Measurements from ENCODE around the gene RPGRIP1L.

RPGRIP1L gene

DNA sequence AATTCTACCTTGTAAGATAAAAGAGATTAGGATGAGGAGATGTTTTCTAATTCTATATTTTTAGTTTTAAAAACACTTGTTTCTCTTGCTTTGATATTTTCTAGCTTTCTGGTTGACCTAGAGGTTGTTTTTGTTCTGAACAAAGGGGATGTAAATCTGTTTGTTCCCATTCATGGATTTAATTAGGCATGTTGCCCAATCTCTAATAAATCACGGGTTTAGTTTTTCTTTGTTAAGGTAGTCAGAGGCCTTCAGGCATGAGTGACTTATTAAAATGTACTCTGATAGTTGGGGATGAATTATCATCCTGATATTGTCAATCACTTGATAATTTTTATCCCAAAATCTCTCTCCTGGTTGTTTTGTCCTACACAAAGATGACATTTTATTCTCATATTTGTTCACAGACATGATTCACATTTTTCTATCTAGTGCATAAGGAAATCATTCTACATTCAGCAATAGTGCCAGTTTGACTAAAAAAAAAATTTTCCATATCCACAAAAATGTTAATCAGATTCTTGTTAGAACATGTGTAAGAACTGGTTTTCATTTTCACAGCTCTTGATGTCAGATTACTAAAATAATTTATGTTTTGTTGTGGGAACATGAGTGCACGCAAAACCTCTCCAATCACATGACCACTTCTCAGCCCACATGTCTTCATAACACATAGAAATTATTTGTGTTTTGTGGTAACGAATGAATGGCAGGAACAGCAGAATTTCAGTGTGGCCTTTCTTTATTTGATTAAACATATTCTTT, 105.0 kb downstream of the RPGRIP1L start:
- no peak overlapping the region for H3K27ac Mint-ChIP-seq
- no peaks in the 10 kb centered on the region for H3K36me3 Mint-ChIP-seq (ENCODE audit: low read depth)
- no peaks in the 10 kb centered on the region for H3K4me1 Mint-ChIP-seq (ENCODE audit: low read depth)
- H3K9me3 Mint-ChIP-seq = no peaks in the 10 kb centered on the region
- H3K4me3 Mint-ChIP-seq = no peak overlapping the region
- no peak for DNase-seq (ENCODE audit: low spot score)
- H3K27me3 Mint-ChIP-seq (ENCODE audit: low read depth) = no peaks in the 10 kb centered on the region

DNA sequence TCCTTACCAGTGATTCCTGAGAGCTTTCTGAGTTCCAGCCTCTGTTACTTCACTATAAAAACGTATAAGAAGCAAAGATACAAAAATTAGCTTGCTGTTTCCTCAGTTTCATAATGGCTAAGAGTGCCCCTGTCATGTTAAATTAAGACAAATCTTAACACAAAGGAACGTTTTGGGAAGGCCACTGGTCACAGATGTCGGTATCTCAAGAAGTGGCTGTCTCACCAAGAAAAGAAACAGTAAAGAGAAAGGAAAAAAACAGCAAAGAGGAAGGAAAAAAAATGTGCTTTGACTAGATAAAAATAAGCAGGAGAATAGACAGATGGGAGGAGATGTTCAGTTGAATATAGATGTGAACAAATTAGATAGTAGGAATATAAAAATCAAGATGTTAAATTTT, 105.9 kb downstream of the RPGRIP1L start:
- Mint-ChIP-seq H3K4me1 (ENCODE audit: low read depth) (no peaks in the 10 kb centered on the region), H3K27me3 (ENCODE audit: low read depth) (no peaks in the 10 kb centered on the region), H3K36me3 (ENCODE audit: low read depth) (no peaks in the 10 kb centered on the region), H3K9me3 (no peaks in the 10 kb centered on the region), H3K27ac (no peak overlapping the region), H3K4me3 (no peak overlapping the region)
- DNase-seq (ENCODE audit: low spot score) = no peak

DNA sequence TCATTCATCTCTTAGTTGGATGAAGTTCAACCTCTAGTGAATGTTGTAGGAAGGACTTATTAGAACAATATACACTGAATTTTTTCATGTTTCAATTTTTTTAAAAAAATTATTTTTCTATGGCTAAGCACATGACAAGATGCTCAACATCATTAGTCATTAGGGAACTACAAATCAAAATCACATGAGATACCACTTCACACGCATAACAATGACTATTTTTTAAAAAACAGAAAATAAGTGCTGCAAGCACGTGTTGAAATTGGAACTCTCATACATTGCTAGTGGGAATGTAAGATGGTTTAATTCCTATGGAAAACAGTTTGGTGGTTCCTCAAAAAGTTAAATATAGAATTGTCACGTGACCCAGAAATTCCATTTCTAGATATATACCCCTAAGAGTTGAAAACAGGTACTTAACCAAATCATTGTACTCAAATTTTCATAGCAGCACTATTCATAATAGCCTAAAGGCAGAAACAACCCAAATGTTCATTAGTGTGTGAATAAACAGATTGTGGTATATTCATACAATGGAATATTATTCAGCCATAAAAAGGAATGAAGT, 115.5 kb downstream of the RPGRIP1L start:
- Mint-ChIP-seq H3K4me3 (no peak overlapping the region), H3K4me1 (ENCODE audit: low read depth) (no peaks in the 10 kb centered on the region), H3K9me3 (no peaks in the 10 kb centered on the region), H3K27ac (no peak overlapping the region), H3K36me3 (ENCODE audit: low read depth) (no peaks in the 10 kb centered on the region), H3K27me3 (ENCODE audit: low read depth) (peaks cover 10% of the 10 kb centered on the region)
- DNase-seq (ENCODE audit: low spot score) = no peak

DNA sequence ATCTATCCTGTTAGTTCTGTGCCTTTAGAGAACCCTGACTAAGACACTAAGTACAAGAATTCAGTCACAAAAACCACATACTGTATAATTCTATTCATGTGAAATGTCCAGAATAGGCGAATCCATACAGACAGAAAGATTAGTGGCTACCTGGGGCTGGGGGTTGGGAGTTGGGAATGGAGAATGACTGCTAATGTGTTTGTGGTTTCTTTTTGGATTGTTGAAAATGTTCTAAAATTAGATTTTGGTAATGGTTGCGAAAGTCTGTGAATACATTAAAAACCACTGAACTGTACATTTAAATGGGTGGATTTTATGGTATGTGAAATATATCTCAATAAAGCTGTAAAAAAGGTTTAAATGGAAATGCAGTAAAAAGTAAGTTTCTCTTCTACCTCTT, 120.3 kb downstream of the RPGRIP1L start:
- no peaks in the 10 kb centered on the region for H3K4me1 Mint-ChIP-seq (ENCODE audit: low read depth)
- DNase-seq (ENCODE audit: low spot score) = no peak
- no peaks in the 10 kb centered on the region for H3K9me3 Mint-ChIP-seq

DNA sequence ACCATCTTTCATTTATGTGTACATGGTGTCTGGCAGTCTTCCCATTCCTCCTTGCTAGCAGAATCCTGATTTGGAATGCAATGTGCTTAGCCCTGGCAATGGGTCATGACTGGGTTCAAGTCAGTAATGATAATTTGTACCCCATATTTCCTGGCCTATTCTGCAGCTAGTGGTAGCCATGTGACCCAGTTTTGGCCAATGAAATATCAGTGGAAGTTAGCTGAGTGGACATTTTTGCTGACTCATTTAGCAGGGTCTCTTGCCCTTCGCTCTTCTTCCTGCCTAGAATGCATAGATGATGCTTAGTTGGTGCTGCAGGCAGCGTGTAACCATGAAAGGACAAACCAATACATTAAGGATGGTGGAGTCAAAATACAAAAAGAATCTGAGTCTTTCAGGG, 121.9 kb downstream of the RPGRIP1L start:
- no peak for DNase-seq (ENCODE audit: low spot score)
- Mint-ChIP-seq H3K27ac (no peak overlapping the region), H3K9me3 (no peaks in the 10 kb centered on the region), H3K4me3 (no peak overlapping the region), H3K4me1 (ENCODE audit: low read depth) (no peaks in the 10 kb centered on the region), H3K27me3 (ENCODE audit: low read depth) (no peaks in the 10 kb centered on the region), H3K36me3 (ENCODE audit: low read depth) (no peaks in the 10 kb centered on the region)

More for the DNA sequence above, 120.3 kb downstream of the RPGRIP1L start:
- H3K27me3 Mint-ChIP-seq (ENCODE audit: low read depth) = peaks cover 3% of the 10 kb centered on the region
- H3K36me3 Mint-ChIP-seq (ENCODE audit: low read depth) = no peaks in the 10 kb centered on the region
- H3K27ac Mint-ChIP-seq = no peak overlapping the region
- H3K4me3 Mint-ChIP-seq = no peak overlapping the region

DNA sequence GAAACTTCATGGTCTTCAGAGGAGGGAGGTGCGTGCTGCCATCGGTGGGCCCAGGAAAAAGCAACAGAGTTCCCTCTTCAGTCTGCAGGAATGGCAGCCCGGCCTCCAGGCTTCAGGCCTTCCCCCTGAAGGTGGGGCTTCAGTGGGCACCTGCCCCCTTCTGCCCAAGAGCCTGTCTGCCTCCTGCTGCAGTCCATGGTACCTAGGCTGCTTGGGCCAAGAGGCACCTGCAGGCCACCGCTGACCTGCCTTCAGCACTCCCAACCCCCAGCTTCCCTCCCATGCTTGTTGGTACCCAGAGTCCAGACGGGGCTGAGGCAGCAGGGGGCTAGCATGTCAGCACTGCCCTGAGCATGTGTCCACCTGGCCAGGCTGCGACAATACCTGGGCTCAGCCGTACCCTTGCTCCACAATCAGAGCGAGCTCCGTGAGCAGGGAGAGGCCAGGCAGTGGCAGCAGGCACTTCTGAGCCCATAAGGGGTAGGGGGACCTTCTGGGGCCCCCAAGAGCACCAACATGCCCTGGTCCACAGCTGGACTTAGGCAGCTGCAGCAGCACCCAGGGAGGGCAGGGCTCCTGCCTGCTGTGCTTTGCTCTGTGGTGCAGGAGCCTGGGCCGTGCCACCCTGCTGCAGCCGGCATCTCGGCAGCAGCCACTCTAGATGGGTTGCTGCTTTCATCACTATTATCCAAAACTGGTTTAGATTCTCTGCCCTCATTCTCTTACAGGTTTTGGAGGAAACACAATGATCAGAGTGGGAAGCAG, 123.4 kb downstream of the RPGRIP1L start:
- Mint-ChIP-seq H3K4me1 (ENCODE audit: low read depth) (no peaks in the 10 kb centered on the region), H3K27me3 (ENCODE audit: low read depth) (no peaks in the 10 kb centered on the region), H3K4me3 (no peak overlapping the region), H3K9me3 (no peaks in the 10 kb centered on the region), H3K27ac (no peak overlapping the region), H3K36me3 (ENCODE audit: low read depth) (no peaks in the 10 kb centered on the region)
- DNase-seq (ENCODE audit: low spot score) = no peak

GRCh38 chr16:53576904-53577303, 126.8 kb downstream of the RPGRIP1L start:
- Mint-ChIP-seq H3K4me1 (ENCODE audit: low read depth) (no peaks in the 10 kb centered on the region), H3K27ac (no peak overlapping the region), H3K9me3 (peaks cover 15% of the 10 kb centered on the region), H3K27me3 (ENCODE audit: low read depth) (no peaks in the 10 kb centered on the region), H3K4me3 (no peak overlapping the region), H3K36me3 (ENCODE audit: low read depth) (no peaks in the 10 kb centered on the region)
- no peak for DNase-seq (ENCODE audit: low spot score)

DNA sequence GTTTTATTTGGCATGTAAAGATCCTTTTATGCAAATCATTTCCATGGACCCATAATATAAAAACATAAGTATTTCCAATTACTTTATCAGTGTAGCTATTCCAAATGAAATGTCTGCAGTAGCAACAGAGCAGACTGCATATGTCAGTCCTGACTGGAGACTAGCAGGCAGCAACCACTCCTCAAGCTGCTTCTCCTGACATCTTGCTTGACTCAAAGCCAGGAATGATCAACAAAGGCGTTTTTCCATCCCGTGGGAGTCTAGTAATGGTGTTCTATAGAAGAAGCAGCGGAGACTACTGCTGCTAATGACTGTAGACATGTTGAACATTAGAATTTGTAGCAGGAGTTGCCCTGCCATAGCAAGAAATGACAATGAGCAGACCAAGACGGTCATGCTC, 127.4 kb downstream of the RPGRIP1L start:
- Mint-ChIP-seq H3K27me3 (ENCODE audit: low read depth) (no peaks in the 10 kb centered on the region), H3K36me3 (ENCODE audit: low read depth) (no peaks in the 10 kb centered on the region), H3K27ac (no peak overlapping the region), H3K4me1 (ENCODE audit: low read depth) (no peaks in the 10 kb centered on the region), H3K4me3 (no peak overlapping the region), H3K9me3 (peaks cover 22% of the 10 kb centered on the region)
- no peak for DNase-seq (ENCODE audit: low spot score)

DNA sequence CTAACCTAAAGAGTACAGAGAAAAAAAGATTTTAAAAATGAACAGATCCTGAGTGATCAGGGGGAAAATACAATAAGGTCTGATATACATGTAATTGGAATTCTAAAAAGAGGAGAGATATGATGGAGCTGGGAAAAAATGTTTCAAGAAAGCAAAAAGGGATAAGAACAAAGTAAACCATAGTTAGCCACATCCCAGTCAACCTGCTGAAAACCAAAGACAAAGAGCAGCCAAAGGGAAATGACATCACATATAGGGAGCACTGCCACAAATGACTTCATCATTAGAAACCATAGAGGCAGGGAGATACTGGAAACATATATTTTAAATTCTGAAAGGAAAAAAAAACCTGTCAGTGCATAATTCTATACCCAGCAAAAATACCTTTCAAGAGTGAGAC, 131.9 kb downstream of the RPGRIP1L start:
- DNase-seq (ENCODE audit: low spot score) = no peak
- no peaks in the 10 kb centered on the region for H3K36me3 Mint-ChIP-seq (ENCODE audit: low read depth)
- no peak overlapping the region for H3K4me3 Mint-ChIP-seq
- H3K27ac Mint-ChIP-seq = no peak overlapping the region
- H3K4me1 Mint-ChIP-seq (ENCODE audit: low read depth) = no peaks in the 10 kb centered on the region
- H3K9me3 Mint-ChIP-seq = peaks cover 26% of the 10 kb centered on the region
- H3K27me3 Mint-ChIP-seq (ENCODE audit: low read depth) = peaks cover 3% of the 10 kb centered on the region

DNA sequence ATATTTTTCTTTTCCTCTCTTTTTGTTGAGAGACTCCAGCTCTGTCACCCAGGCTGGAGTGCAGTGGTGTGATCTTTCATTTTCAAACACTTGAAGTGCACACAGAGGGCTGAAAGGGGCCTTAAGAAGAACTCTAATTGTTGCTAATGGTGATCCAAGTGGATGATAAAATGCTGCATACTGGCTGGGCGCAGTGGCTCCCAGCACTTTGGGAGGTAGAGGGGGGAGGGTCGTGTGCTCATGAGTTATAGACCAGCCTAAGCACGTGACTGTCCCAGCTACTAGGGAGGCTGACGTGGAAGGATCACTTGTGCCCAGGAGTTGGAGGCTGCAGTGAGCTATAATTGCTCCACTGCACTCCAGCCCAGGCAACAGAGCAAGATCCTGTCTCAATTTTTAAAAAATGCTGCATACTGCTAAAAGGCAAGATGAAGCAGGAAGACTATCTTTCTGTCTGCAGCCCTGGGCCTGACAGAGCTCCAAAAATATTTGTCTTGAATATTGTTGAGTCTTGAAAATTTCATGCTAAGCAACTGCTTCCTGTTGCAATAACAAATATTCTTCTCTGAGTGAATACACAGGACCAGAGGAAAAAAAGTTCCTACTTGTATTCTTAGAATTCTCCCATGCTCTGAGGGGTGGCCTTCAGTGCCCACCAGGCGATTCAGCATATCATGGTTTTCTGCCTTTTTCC, 137.0 kb downstream of the RPGRIP1L start:
- H3K4me3 Mint-ChIP-seq = no peak overlapping the region
- DNase-seq (ENCODE audit: low spot score) = no peak
- no peaks in the 10 kb centered on the region for H3K36me3 Mint-ChIP-seq (ENCODE audit: low read depth)
- H3K4me1 Mint-ChIP-seq (ENCODE audit: low read depth) = no peaks in the 10 kb centered on the region
- H3K27me3 Mint-ChIP-seq (ENCODE audit: low read depth) = peaks cover 8% of the 10 kb centered on the region
- H3K9me3 Mint-ChIP-seq = peaks cover 9% of the 10 kb centered on the region
- no peak overlapping the region for H3K27ac Mint-ChIP-seq

- no peaks in the 10 kb centered on the region for H3K36me3 Mint-ChIP-seq (ENCODE audit: low read depth)
- H3K4me3 Mint-ChIP-seq = no peak overlapping the region
- H3K27ac Mint-ChIP-seq = no peak overlapping the region
- no peaks in the 10 kb centered on the region for H3K9me3 Mint-ChIP-seq
- DNase-seq (ENCODE audit: low spot score) = no peak
- H3K4me1 Mint-ChIP-seq (ENCODE audit: low read depth) = no peaks in the 10 kb centered on the region
- H3K27me3 Mint-ChIP-seq (ENCODE audit: low read depth) = peaks cover 8% of the 10 kb centered on the region
Observed at GRCh38 chr16:53565296-53565863, 138.3 kb downstream of the RPGRIP1L start.

DNA sequence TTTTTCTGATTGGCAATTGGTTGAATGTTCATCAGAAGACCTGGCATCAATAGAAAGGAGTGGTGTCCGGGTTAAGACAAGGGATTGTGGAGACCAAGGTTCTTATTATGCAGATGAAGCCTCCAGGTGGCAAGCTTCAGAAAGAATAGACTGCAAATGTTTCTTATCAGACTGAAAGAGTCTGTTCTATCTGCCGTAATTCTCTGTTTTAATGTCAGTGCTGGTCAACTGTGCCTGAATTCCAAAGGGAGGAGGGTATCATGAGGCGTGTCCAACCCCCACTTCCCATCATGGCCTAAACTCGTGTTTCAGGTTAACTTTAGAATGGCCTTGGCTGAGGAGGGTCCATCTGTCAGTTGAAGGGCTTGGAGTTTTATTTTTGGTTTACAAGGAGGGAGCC, 140.2 kb downstream of the RPGRIP1L start:
- H3K4me1 Mint-ChIP-seq (ENCODE audit: low read depth) = no peaks in the 10 kb centered on the region
- peaks cover 5% of the 10 kb centered on the region for H3K27me3 Mint-ChIP-seq (ENCODE audit: low read depth)
- no peaks in the 10 kb centered on the region for H3K36me3 Mint-ChIP-seq (ENCODE audit: low read depth)

GRCh38 chr16:53561101-53561888, 142.4 kb downstream of the RPGRIP1L start:
- Mint-ChIP-seq H3K4me3 (no peak overlapping the region), H3K9me3 (no peaks in the 10 kb centered on the region), H3K36me3 (ENCODE audit: low read depth) (no peaks in the 10 kb centered on the region), H3K27ac (no peak overlapping the region), H3K4me1 (ENCODE audit: low read depth) (no peaks in the 10 kb centered on the region), H3K27me3 (ENCODE audit: low read depth) (peaks cover 7% of the 10 kb centered on the region)
- no peak for DNase-seq (ENCODE audit: low spot score)

More for the DNA sequence above, 140.2 kb downstream of the RPGRIP1L start:
- no peak for DNase-seq (ENCODE audit: low spot score)
- Mint-ChIP-seq H3K4me3 (no peak overlapping the region), H3K9me3 (no peaks in the 10 kb centered on the region), H3K27ac (no peak overlapping the region)
